Left kidney (tissue), 2 donors: ENCODE data around the gene TPGS1. TPM values are rescaled to one million over a fixed set of nuclear protein-coding genes. Genes with fewer than 3 reads are reported as not detected.
A peak's percentile ranks its signal among the peaks of the same experiment; 100 is the strongest.
"Not testable (repeated sequence)": the region's sequence is repeated elsewhere in the genome, so short reads cannot be mapped to it uniquely, and the experiment has no call there.

Experiments
- DNase-seq: peaks from one replicate; pipeline ENCODE4 v3.0.0-alpha.2; 2013
- polyA plus RNA-seq: library from polyadenylated mRNA; unstranded; fragments of 120-200 nt; gene quantifications from one replicate; pipeline ENCODE4 v1.2.1, GENCODE V29; 2013; ENCODE audit not compliant: insufficient read length

The TPGS1 gene
- polyA plus RNA-seq, 1 donor, result 5.9 TPM

DNA sequence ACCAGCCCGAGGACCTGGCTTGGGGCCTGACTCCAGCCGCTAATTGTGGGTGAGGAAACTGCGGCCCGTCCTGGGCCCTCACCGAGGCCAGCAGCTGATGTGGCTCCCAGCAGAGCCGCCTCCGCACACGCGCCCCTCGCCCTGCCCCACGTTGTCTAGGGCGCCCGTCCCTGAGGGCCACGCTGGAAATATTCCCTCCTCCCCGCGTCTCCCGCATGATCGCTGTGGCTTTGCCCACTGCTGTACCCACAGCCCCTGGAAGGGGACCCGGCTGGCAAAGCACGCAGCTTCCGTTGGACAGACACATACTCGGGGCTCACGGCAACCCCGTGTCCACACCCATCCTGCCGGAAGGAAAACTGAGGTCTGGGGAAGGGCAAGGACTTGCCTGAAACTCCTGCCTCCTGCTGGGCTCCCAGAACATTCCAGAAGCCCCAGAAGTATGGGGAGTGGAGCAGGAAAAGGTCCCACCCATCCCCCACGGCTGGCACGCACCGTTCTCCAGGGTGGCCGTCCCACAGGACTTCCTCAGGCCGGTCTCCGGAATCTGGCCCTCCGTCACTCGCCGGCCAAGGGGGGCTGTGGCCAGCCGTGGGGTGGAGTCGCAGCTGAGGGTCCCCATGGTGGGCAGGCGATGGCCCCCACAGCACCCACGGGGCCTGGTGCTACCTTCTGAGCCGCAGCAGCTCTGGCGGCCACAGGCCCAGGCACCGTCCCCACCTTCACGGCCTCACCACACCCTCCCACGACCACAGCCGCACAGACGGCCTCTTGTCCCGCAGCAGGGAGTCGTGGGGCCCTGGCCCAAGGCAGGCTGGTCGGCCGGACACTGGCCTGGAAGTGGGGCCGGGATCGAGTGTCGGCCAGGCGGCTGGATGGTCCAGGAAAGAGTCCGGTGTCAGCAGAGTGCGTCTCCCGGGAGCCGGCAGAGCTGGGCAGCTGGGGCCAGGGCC, 32.9 kb upstream of the TPGS1 start:
- no peak for DNase-seq

- no peak for DNase-seq
These were observed 31.9 kb upstream of the TPGS1 start for GRCh38 chr19:475360-475759.

GRCh38 chr19:478236-478903, 28.9 kb upstream of the TPGS1 start:
- no peak for DNase-seq

DNA sequence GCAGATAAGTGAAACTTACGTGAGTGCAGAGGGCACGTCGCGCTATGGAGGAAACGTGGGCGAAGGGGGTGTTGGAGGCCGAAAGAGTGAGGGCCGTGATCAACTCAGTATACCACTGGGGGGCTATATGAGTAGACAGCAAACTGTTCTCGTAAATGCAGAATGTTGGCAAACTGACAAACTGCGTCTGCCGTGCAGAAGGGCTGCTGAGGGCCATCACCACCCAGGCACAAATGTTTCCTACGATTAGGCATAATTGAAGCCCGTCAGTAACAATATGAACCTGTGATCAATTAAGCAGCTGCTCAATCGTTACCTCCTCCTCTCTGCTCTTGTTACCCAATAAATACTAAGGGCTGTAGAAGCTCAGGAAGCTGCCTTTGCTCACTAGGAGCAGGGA, 28.3 kb upstream of the TPGS1 start:
- no peak for DNase-seq

GRCh38 chr19:480016-480855, 27.1 kb upstream of the TPGS1 start:
- DNase-seq, result peak; percentile 68

DNA sequence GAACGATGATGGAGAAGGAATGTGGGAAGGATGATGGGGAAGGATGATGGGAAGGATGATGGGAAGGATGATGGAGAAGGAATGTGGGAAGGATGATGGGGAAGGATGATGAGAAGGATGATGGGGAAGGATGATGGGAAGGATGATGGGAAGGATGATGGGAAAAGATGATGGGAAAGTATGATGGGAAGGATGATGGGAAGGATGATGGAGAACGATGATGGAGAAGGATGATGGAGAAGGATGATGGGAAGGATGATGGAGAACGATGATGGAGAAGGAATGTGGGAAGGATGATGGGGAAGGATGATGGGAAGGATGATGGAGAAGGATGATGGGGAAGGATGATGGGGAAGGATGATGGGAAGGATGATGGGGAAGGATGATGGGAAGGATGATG, 26.2 kb upstream of the TPGS1 start:
- not testable (repeated sequence) for DNase-seq

DNA sequence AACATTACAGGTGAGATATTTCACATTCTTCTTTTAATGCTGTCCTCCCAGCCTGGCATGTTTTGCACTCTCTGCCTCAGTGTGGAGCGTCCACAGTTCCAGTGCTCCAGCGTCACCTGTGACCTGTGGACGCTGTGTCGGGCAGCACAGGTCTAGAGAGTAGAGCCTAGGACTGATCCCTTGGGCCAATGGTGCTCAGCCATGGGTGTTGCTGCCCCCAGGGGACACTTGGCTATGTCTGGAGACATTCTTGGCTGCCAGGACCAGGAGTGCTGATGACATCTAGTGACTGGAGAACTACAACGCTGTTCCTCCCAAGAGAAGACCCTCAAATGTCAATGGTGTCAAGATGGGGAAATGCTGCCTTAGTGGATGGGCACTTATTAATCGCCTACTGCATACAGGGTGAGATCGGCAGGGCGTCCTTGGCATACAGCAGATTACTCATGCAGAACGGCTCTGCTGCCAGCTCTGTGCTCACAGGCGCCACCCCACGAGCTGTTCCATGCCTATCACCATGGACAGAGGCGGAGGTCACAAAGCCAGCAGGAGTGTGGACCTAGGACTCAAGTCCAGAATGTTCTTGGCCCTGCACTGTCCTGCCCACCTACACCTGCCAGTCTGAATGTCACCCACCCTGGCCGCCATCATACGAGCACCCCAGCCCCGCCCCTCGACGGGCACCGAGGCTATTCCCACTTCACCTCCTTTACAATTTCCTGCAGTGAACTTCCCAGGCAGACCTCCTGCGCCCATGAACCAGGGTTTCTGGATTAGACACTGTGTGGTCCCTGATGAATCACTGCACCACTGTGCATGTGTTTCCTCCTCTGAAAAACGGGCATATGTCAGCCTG, 24.9 kb upstream of the TPGS1 start:
- no peak for DNase-seq

- DNase-seq, result no peak
These were observed 23.8 kb upstream of the TPGS1 start for GRCh38 chr19:483332-484072.

DNA sequence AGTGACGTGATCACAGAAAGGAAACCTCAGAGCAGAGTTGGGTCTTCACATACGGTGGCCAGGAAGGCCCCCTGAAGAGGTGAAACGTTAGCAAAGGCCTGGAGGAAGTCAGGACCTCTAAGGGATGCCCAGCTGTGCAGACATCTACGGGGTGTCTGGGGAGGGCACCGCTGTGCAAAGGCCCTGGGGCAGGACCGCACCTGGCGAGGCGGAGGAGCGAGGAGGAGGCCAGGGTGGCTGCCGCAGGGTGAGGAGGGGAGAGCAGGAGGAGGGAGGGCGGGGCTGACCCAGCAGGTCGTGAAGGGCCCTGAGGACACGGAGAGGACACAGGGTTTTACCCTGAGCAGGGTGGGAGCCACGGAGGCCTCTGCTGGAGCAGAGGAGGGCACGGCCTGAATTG, 22.8 kb upstream of the TPGS1 start:
- DNase-seq, result no peak

DNA sequence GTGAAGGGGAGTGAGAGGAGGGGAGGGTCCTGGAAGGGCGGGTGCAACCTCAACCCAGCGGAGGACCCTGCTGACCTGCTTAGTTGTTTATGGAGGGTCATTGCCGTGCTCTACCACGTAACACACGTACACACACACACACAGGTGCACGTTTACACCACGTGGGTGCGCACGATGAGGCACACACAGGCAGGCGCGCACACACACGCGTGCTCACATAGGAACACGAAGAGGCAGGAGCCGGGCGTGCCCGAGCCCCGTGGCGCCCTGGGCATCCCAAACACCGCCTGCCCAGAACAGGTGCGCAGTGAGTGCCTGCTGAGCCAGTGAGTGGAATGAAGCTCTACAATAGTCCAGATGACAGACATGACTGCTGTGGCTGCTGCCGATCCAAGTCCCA, 22.2 kb upstream of the TPGS1 start:
- no peak for DNase-seq

DNA sequence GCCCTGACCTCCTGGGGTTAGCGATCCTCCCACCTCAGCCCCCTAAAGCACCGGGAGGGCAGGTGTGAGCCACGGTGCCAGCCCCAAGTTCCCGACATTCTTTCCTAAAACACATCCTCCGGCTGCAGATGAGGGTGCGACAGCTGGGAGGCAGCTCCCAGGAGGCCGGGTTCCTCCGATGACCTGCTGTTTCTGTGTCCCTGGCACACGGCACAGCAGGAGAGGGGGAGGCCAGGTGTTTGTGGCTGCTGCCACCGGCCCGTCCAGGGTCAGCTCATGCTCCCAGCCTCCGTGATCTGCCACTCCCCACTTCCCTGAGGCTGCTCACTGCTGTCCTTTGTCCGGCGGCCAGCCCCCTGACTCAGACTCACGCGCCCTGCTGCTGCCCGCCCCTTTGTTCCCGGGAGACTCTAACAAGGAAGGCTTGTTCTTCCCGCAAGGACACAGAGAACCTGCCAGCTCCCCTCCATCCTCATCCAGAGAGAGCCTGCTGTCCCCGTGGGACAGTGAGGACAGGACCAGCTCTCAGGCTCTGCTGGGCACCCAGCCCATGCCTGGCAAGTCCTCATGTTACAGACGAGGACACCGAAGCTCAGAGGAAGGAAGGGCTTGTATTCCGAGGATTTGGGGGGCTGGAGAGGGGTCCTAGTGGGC, 21.6 kb upstream of the TPGS1 start:
- DNase-seq, result no peak

DNA sequence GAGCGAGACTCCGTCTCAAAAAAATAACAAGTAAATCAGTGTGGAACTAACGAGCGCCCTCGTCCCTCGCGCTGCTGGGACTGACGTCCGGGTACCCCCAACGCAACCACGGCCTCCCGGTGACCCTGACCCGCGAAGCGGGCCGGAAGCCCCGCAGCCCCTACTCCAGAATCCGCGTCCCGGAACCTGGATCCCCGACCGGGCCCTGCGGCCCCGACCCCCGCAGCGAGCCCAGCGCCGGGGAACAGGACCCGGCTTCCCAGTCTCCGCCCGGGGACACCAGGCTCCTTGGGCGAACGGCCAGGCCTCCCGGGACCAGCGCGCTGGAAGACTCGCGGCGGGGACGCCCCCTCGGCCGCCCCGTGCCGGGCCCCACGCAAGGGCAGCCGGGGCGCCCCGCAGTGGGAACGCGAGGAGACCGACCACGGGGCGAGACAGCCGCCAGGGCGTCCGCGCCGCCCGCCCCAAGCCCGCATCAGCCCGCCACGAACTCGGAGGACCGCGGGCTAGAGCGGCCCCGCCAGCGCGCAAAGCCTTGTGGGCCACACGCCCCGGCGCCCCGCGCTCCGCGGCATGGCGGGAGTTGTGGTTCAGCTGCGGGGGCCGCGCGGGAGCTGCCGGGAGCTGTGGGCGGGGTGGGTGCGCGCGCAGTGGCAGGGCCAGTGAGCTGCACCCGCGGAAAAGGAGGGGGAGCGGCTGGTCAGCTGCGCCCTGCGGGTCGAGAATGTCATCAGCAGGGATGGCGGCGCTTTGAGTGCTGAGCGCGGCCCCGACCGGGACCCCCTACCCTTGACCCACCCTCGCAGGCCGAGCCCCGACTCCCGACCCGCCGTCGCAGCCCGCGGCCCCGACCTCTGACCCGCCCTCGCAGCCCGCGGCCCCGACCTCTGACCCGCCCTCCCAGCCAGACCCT, 18.5 kb upstream of the TPGS1 start:
- DNase-seq, result peak; percentile 93

DNA sequence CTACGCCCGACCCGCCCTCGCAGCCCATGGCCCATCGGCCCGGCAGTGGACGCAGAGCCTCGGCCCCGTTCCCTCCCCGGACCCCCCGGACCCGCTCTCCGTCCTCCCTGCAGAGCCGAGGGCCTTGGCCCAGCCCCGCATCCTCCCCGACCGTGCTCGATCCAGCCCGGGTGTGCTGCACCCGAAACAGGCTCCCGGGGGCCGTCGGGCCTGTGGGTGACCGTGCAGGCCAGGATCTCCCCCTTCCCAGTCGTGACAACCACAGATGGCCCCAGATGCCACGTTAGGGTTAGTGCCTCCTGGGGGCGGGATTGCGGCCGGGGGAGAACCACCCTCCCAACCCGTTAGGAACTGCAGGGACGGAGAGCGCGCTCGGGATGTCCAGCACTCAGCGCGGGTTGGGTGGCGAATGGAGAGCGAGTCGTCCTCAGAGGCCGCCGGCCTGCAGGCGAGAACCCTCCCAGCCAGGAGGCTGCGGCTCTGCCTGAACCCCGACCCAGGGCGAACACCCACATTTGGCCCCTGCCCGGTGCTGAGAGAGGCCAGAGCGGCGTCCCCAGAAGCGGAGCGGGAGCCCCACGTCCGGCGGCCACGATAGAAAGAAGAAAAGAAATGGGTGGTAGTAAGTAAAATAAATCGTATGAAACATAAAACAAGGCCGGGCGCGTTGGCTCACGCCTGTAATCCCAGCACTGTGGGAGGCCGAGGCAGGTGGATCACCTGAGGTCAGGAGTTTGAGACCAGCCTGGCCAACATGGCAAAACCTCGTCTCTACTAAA, 17.7 kb upstream of the TPGS1 start:
- DNase-seq, result no peak

DNA sequence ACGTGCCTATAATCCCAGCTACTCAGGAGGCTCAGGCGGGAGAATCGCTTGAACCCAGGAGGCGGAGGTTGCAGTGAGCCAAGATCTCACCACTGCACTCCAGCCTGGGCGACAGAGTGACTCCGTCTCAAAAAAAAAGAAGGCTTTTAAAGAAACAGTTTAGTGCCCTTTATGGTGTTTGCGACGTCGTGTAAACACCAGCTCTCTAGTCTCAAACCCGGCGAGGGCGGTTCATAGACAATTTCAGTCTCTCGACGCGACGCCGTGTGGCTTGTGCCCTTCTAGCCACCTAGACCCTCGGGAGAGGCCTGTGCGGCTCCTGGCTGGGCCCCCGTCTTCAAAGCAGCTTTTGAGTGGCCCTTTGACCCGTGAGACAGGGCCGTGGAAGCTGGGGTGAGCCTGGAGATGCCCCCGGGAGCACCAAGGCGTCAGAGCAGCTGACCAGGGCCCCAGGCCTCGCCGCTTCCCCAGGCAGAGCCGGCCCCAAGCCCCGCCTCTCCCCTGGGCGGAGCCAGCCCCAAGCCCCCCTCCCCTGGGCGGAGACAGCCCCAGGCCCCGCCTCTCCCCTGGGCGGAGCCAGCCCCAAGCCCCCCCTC, 16.1 kb upstream of the TPGS1 start:
- no peak for DNase-seq

DNA sequence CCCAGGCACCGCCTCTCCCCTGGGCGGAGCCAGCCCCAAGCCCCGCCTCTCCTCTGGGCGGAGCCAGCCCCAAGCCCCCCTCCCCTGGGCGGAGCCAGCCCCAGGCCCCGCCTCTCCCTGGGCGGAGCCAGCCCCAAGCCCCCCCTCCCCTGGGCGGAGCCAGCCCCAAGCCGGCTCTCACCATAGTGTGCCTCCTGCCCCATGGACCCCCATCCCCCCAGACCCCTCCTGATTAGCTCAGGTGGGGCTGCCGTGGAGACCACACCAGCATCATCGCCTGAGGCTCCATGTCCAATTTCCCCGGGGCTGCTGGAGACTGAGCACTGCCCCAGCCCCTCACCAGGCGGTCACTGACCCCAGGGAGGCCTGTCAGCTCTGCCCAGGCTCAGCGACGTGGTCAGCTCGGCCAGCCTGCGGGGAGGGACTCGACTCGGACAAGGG, 15.2 kb upstream of the TPGS1 start:
- no peak for DNase-seq

DNA sequence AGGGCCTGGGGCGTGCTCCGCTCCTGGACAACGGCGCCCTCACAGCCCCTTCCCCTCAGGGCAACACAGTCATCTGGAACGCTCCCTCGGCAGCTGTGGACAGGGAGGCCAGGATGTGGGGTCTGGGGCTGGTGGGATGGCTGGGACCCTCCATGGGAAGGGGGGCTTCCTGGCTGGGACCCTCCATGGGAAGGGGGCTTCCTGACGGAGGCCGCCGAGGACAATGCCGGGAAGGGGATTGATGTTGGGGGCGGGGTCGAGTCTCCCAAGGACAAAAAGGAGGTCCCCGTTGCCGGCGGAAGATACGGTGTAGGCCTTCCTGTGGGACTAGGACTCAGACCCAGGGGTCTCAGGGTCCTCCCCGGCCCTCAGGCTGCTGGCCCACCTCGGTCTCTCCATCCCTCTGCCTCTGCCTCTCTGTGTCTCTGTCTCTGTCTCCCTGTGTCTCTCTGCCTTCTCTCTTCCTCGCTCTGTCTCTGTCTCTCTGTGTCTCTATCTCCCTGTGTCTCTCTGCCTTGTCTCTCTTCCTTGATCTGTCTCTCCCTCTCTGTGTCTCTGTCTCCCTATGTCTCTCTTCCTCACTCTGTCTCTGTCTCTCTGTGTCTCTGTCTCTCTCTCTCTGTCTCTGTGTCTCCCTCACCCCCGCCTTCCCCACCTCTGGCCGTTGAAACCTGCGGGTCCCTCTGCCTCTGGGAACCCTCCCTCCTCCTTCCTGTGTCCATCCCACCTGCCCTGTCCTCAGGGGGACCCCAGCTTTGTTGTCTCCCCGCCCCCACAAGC, 13.7 kb upstream of the TPGS1 start:
- no peak for DNase-seq
